Vagina (tissue), 2 donors: ENCODE results near the gene CS.
"Not testable (repeated sequence)": the region's sequence is repeated elsewhere in the genome, so short reads cannot be mapped to it uniquely, and the experiment has no call there.

Source experiments
- POLR2A ChIP-seq, 2 donors: fragments of 450-650 bp; IDR thresholded peaks; one replicate each; pipeline ENCODE4 v1.6.1; 2017; ENCODE audit warnings: antibody characterized with exemption in 2 of 2, mild to moderate bottlenecking in 2 of 2, moderate library complexity in 2 of 2
- POLR2AphosphoS5 ChIP-seq, 2 donors: sonication (generic); formaldehyde crosslinking; IDR thresholded peaks; one replicate each; pipeline ENCODE4 v1.9.0; 2017; ENCODE audit warnings: antibody characterized with exemption in 2 of 2, mild to moderate bottlenecking in 2 of 2, low read depth in 1 of 2; ENCODE audit not compliant: insufficient read depth in 1 of 2
- TF ChIP-seq, protein P1 (sequence below), 3 experiments: fragments of 450-650 bp in 2 of 3; fragments of 200-600 bp in 1 of 3; sonication (generic) in 1 of 3; IDR thresholded peaks; one replicate each; pipeline ENCODE4 v1.5.1; 2017 to 2019; ENCODE audit warnings: antibody characterized with exemption in 3 of 3, mild to moderate bottlenecking in 2 of 3, moderate library complexity in 2 of 3

DNA sequence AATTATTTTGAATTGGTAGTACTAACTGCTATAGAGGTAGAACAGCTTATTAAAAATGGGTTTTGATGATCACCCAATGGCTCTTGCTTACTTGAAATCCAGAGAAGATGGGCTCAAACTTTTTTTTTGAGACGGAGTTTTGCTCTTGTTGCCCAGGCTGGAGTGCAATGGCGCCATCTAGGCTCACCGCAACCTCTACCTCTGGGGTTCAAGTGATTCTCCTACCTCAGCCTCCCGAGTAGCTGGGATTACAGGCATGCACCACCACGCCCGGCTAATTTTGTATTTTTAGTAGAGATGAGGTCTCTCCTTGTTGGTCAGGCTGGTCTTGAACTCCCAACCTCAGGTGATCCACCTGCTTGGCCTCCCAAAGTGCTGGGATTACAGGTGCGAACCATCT, 37.2 kb downstream of the CS start:
- TF ChIP-seq, protein P1, sequence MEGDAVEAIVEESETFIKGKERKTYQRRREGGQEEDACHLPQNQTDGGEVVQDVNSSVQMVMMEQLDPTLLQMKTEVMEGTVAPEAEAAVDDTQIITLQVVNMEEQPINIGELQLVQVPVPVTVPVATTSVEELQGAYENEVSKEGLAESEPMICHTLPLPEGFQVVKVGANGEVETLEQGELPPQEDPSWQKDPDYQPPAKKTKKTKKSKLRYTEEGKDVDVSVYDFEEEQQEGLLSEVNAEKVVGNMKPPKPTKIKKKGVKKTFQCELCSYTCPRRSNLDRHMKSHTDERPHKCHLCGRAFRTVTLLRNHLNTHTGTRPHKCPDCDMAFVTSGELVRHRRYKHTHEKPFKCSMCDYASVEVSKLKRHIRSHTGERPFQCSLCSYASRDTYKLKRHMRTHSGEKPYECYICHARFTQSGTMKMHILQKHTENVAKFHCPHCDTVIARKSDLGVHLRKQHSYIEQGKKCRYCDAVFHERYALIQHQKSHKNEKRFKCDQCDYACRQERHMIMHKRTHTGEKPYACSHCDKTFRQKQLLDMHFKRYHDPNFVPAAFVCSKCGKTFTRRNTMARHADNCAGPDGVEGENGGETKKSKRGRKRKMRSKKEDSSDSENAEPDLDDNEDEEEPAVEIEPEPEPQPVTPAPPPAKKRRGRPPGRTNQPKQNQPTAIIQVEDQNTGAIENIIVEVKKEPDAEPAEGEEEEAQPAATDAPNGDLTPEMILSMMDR (IDR thresholded peaks at IDR 0.05): not testable (repeated sequence)
- not testable (repeated sequence) for TF ChIP-seq POLR2A (IDR thresholded peaks at IDR 0.05); POLR2AphosphoS5 (IDR thresholded peaks at IDR 0.05; ENCODE audit: insufficient read depth in 1 of 2, low read depth in 1 of 2)
